Neural progenitor cell (in vitro differentiated cells): ENCODE measurements around the gene LRRC8E. TPM values are rescaled to one million over a fixed set of nuclear protein-coding genes. Genes with fewer than 3 reads are reported as not detected.

Experiments
- DNase-seq: peaks from one replicate; pipeline ENCODE4 v3.0.0-alpha.2; 2016; ENCODE audit warnings: low spot score
- H2AFZ ChIP-seq: fragments of 200-600 bp; sonication (generic); replicated peaks from 2 replicates; pipeline ENCODE4 v1.6.1; 2016; ENCODE audit warnings: antibody characterized with exemption
- H3F3A ChIP-seq: fragments of 200-600 bp; sonication (generic); 2 replicates; pipeline ENCODE4 v1.6.1; 2016; ENCODE audit warnings: antibody characterized with exemption, low read depth
- H3K27ac ChIP-seq: fragments of 200-600 bp; sonication (generic); 2 replicates; pipeline ENCODE4 v1.5.1; 2016; ENCODE audit warnings: mild to moderate bottlenecking
- H3K27me3 ChIP-seq: fragments of 200-600 bp; sonication (generic); 2 replicates; pipeline ENCODE4 v1.6.1; 2016; ENCODE audit warnings: mild to moderate bottlenecking, moderate library complexity
- H3K36me3 ChIP-seq: fragments of 200-600 bp; sonication (generic); 2 replicates; pipeline ENCODE4 v1.5.1; 2016
- H3K4me1 ChIP-seq: fragments of 200-600 bp; sonication (generic); 2 replicates; pipeline ENCODE4 v1.6.1; 2016; ENCODE audit warnings: mixed run types
- H3K4me2 ChIP-seq: fragments of 200-600 bp; sonication (generic); 2 replicates; pipeline ENCODE4 v1.6.1; 2016
- H3K4me3 ChIP-seq: fragments of 200-600 bp; sonication (generic); 2 replicates; pipeline ENCODE4 v1.5.1; 2016
- H3K79me2 ChIP-seq: fragments of 200-600 bp; sonication (generic); 2 replicates; pipeline ENCODE4 v1.6.1; 2016; ENCODE audit warnings: low read depth
- H3K9ac ChIP-seq: fragments of 200-600 bp; sonication (generic); 2 replicates; pipeline ENCODE4 v1.6.1; 2016
- H3K9me3 ChIP-seq: fragments of 200-600 bp; sonication (generic); 2 replicates; pipeline ENCODE4 v1.5.1; 2016; ENCODE audit warnings: low read depth
- H4K20me1 ChIP-seq: fragments of 200-600 bp; sonication (generic); 2 replicates; pipeline ENCODE4 v1.6.1; 2016; ENCODE audit warnings: low read depth
- H3K27ac Mint-ChIP-seq: 3 replicates; pipeline ENCODE4 v1.8.0; 2021; ENCODE audit warnings: mixed read lengths
- H3K27me3 Mint-ChIP-seq: 2 replicates; pipeline ENCODE4 v1.8.0; 2022; ENCODE audit warnings: low read depth, mild to moderate bottlenecking, inconsistent platforms, moderate library complexity, mixed read lengths; ENCODE audit not compliant: insufficient read depth
- H3K36me3 Mint-ChIP-seq: 3 replicates; pipeline ENCODE4 v1.8.0; 2021; ENCODE audit warnings: mixed read lengths
- H3K4me1 Mint-ChIP-seq: 3 replicates; pipeline ENCODE4 v1.8.0; 2021; ENCODE audit warnings: mixed read lengths
- H3K4me3 Mint-ChIP-seq: 3 replicates; pipeline ENCODE4 v1.8.0; 2021; ENCODE audit warnings: mild to moderate bottlenecking, moderate library complexity, mixed read lengths
- H3K9me3 Mint-ChIP-seq: 3 replicates; pipeline ENCODE4 v1.8.0; 2020; ENCODE audit warnings: mixed read lengths
- EZH2 ChIP-seq: fragments of 200-600 bp; sonication (generic); IDR thresholded peaks from 2 replicates; pipeline ENCODE4 v1.6.1; 2017; ENCODE audit warnings: antibody characterized with exemption, mild to moderate bottlenecking, moderate library complexity
- EZH2phosphoT487 ChIP-seq: fragments of 200-600 bp; sonication (generic); IDR thresholded peaks from 2 replicates; pipeline ENCODE4 v1.6.1; 2017; ENCODE audit warnings: antibody characterized with exemption
- total RNA-seq: library from RNA; depleted of rRNA; stranded (reverse); fragments of >200 nt; gene quantifications from 2 replicates; pipeline ENCODE4 v1.2.3, GENCODE V29; 2015; ENCODE audit warnings: low replicate concordance
- TF ChIP-seq, protein P1 (sequence below): fragments of 200-600 bp; sonication (generic); IDR thresholded peaks from 2 replicates; pipeline ENCODE4 v1.5.1; 2017; ENCODE audit warnings: antibody characterized with exemption, mild to moderate bottlenecking

Gene LRRC8E
- total RNA-seq, 1 donor from 2014 or later, result 1.2 TPM

DNA sequence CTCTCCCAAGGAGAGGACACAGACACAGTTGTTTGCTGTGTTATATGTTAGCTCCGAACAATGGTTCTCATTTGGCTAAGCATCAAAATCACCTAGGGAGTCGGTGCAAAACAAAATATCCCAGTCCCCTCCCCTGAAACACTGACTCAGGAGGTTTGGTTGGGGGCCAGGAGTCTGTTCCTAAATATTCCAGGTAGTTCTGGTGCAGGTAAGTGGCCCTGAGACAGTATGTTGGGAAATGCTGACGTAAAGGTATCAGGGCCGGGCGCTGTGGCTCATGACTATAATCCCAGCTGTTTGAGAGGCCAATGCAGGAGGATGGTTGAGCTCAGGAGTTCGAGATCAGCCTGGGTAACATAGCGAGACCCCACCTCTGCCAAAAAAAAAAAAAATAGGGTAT lies 13.0 kb downstream of the LRRC8E start:
- no peaks in the 10 kb centered on the region for H3K9me3 ChIP-seq
- no peak overlapping the region for H3K9ac ChIP-seq
- H3K4me3 Mint-ChIP-seq, result no peak overlapping the region
- H3K4me2 ChIP-seq, result no peak overlapping the region
- peaks cover 20% of the 10 kb centered on the region for H3K4me1 Mint-ChIP-seq
- peaks cover 23% of the 10 kb centered on the region for H3K79me2 ChIP-seq
- peaks cover 11% of the 10 kb centered on the region for H3K4me1 ChIP-seq
- H2AFZ ChIP-seq, result no peak overlapping the region
- peaks cover 2% of the 10 kb centered on the region for H3K36me3 Mint-ChIP-seq
- H3K27ac Mint-ChIP-seq, result no peak overlapping the region
- H3K9me3 Mint-ChIP-seq, result no peaks in the 10 kb centered on the region
- H3K27me3 ChIP-seq, result peaks cover 5% of the 10 kb centered on the region
- H3F3A ChIP-seq, result peaks cover 9% of the 10 kb centered on the region
- H3K27ac ChIP-seq, result no peak overlapping the region
- H3K27me3 Mint-ChIP-seq, result peaks cover 7% of the 10 kb centered on the region
- no peaks in the 10 kb centered on the region for H3K36me3 ChIP-seq
- peaks cover 23% of the 10 kb centered on the region for H4K20me1 ChIP-seq
- no peak for DNase-seq
- TF ChIP-seq, protein P1, sequence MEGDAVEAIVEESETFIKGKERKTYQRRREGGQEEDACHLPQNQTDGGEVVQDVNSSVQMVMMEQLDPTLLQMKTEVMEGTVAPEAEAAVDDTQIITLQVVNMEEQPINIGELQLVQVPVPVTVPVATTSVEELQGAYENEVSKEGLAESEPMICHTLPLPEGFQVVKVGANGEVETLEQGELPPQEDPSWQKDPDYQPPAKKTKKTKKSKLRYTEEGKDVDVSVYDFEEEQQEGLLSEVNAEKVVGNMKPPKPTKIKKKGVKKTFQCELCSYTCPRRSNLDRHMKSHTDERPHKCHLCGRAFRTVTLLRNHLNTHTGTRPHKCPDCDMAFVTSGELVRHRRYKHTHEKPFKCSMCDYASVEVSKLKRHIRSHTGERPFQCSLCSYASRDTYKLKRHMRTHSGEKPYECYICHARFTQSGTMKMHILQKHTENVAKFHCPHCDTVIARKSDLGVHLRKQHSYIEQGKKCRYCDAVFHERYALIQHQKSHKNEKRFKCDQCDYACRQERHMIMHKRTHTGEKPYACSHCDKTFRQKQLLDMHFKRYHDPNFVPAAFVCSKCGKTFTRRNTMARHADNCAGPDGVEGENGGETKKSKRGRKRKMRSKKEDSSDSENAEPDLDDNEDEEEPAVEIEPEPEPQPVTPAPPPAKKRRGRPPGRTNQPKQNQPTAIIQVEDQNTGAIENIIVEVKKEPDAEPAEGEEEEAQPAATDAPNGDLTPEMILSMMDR, result no peak
- TF ChIP-seq EZH2 (no peak), EZH2phosphoT487 (no peak)
- no peak overlapping the region for H3K4me3 ChIP-seq

DNA sequence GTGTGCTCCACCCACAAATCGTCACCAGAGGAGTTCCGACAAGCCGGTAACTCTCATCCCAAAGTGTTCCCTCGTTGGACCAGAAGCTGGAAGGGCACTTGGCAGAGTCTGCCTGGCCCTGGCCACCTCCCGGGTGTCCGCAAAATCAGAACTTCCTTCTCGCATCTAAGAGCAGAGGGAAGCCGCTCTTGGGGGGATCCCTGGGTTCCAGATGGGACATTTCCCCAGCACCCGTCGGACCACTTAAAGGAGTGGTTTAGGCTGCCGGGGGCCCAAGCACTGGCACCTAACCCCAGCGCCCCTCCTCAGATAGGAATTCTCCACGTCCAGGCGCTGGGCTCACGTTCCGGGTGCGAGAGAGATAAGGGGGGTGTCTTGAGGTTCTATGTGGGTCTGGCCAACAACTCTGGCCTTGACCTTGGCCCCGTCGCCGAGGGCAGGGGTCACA lies 14.5 kb downstream of the LRRC8E start:
- Histone ChIP-seq H3K9me3 (no peaks in the 10 kb centered on the region), H3K79me2 (peaks cover 35% of the 10 kb centered on the region), H3K9ac (no peak overlapping the region), H2AFZ (peak overlapping the region; percentile 49), H3K4me3 (peak overlapping the region; percentile 36), H3K4me1 (peaks cover 11% of the 10 kb centered on the region), H3K27me3 (peaks cover 5% of the 10 kb centered on the region), H3K27ac (no peak overlapping the region), H4K20me1 (peaks cover 38% of the 10 kb centered on the region), H3K36me3 (no peaks in the 10 kb centered on the region), H3F3A (peaks cover 9% of the 10 kb centered on the region), H3K4me2 (peak overlapping the region; percentile 70)
- H3K27me3 Mint-ChIP-seq, result peaks cover 7% of the 10 kb centered on the region
- peak overlapping the region; percentile 93 for H3K27ac Mint-ChIP-seq
- no peaks in the 10 kb centered on the region for H3K9me3 Mint-ChIP-seq
- peaks cover 2% of the 10 kb centered on the region for H3K36me3 Mint-ChIP-seq
- no peak for DNase-seq
- H3K4me1 Mint-ChIP-seq, result peaks cover 20% of the 10 kb centered on the region
- TF ChIP-seq EZH2phosphoT487, result no peak
- no peak for TF ChIP-seq EZH2
- TF ChIP-seq, protein P1, result no peak
- peak overlapping the region; percentile 92 for H3K4me3 Mint-ChIP-seq

DNA sequence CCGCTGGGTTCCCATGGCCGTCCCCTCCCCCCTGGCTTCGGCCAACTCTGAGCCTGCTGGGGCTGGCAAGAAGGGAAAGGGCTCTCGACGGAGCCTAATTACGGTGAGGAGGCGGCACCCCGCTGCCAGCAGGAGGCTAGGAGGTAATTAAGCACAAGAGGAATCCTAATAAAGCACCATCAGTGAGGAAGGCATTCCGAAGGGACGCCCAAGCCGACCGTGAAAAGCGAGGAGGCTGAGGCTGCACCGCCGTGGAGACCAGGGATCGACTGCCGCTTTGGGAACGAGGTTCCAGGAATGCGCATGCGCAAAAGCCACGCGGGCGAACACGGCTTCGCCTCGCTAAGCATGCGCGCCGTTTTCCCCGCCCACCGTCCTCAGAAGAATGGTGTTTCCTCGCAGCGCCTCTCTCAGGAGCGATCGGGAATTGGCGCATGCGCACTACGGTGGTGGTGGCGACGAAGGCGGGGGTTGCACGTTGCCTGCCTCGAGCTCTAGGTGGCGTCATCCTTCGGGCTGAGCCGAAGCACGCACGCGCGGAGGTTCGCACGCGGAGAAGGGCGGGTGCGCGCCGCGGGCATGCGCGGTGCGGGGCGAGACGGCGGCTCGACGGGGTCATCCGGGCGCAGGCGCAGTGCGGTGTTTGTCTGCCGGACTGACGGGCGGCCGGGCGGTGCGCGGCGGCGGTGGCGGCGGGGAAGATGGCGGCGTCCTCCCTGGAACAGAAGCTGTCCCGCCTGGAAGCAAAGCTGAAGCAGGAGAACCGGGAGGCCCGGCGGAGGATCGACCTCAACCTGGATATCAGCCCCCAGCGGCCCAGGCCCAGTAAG lies 15.1 kb downstream of the LRRC8E start, which contains the start of gene MAP2K7:
Gene MAP2K7, plus strand, starts transcription at position 634 of the 830 bp plus-strand sequence. Its CDS starts 68 bp downstream, at position 702.
- H3F3A ChIP-seq, result peaks cover 9% of the 10 kb centered on the region
- H3K4me2 ChIP-seq, result peak within 1 kb of the TSS; percentile 88
- H3K27me3 Mint-ChIP-seq, result peaks cover 5% of the 10 kb centered on the region
- peaks cover 20% of the 10 kb centered on the region for H3K4me1 Mint-ChIP-seq
- H3K4me3 Mint-ChIP-seq, result peak within 1 kb of the TSS; percentile 92
- H3K27ac ChIP-seq, result no peak within 1 kb of the TSS
- H3K9me3 Mint-ChIP-seq, result no peaks in the 10 kb centered on the region
- H3K9ac ChIP-seq, result no peak within 1 kb of the TSS
- peaks cover 11% of the 10 kb centered on the region for H3K4me1 ChIP-seq
- DNase-seq, result peak; percentile 100
- peaks cover 44% of the 10 kb centered on the region for H4K20me1 ChIP-seq
- peak within 1 kb of the TSS; percentile 93 for H3K27ac Mint-ChIP-seq
- peak within 1 kb of the TSS; percentile 49 for H2AFZ ChIP-seq
- H3K4me3 ChIP-seq, result peak within 1 kb of the TSS; percentile 91
- peaks cover 5% of the 10 kb centered on the region for H3K27me3 ChIP-seq
- H3K36me3 ChIP-seq, result no peaks in the 10 kb centered on the region
- H3K79me2 ChIP-seq, result peaks cover 37% of the 10 kb centered on the region
- no peak for TF ChIP-seq EZH2phosphoT487
- TF ChIP-seq EZH2, result no peak
- TF ChIP-seq, protein P1, result peak; percentile 71
- H3K36me3 Mint-ChIP-seq, result peaks cover 2% of the 10 kb centered on the region
- H3K9me3 ChIP-seq, result no peaks in the 10 kb centered on the region
